PC-9 (cell line): ENCODE data around the gene AUTS2.

Experiments used
- EZH2 ChIP-seq: fragments of 200-600 bp; sonication (generic); IDR thresholded peaks from 2 replicates; pipeline ENCODE4 v1.8.0; 2017; ENCODE audit warnings: antibody characterized with exemption, low read depth
- TF ChIP-seq, protein P1 (sequence below): fragments of 200-600 bp; sonication (generic); conservative IDR thresholded peaks from 2 replicates; pipeline ENCODE4 v1.6.1; 2017; ENCODE audit warnings: mixed run types, antibody characterized with exemption, mild to moderate bottlenecking, moderate library complexity

DNA sequence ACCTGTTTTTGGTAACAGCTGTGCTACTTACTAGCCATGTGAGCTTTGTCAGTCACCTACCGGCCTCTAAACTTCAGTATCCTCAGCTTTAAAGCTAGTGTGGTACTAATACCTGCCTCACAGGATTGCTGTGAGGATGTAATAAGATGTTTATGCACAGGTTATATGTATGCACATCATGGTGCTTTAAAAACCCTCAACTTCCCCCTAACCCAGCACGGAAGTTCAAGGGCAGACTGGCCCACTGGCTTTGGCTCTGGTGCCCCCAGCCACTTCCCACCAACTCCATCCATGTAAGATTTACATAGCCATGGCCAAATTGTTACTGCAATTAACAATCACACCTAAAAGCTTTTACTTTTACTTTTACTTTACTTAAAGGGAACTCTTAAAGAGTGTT lies 857.6 kb downstream of the AUTS2 start:
- TF ChIP-seq, protein P1, sequence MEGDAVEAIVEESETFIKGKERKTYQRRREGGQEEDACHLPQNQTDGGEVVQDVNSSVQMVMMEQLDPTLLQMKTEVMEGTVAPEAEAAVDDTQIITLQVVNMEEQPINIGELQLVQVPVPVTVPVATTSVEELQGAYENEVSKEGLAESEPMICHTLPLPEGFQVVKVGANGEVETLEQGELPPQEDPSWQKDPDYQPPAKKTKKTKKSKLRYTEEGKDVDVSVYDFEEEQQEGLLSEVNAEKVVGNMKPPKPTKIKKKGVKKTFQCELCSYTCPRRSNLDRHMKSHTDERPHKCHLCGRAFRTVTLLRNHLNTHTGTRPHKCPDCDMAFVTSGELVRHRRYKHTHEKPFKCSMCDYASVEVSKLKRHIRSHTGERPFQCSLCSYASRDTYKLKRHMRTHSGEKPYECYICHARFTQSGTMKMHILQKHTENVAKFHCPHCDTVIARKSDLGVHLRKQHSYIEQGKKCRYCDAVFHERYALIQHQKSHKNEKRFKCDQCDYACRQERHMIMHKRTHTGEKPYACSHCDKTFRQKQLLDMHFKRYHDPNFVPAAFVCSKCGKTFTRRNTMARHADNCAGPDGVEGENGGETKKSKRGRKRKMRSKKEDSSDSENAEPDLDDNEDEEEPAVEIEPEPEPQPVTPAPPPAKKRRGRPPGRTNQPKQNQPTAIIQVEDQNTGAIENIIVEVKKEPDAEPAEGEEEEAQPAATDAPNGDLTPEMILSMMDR = no peak
- no peak for TF ChIP-seq EZH2
